ENCODE measurements around the gene RASD2.

DNA sequence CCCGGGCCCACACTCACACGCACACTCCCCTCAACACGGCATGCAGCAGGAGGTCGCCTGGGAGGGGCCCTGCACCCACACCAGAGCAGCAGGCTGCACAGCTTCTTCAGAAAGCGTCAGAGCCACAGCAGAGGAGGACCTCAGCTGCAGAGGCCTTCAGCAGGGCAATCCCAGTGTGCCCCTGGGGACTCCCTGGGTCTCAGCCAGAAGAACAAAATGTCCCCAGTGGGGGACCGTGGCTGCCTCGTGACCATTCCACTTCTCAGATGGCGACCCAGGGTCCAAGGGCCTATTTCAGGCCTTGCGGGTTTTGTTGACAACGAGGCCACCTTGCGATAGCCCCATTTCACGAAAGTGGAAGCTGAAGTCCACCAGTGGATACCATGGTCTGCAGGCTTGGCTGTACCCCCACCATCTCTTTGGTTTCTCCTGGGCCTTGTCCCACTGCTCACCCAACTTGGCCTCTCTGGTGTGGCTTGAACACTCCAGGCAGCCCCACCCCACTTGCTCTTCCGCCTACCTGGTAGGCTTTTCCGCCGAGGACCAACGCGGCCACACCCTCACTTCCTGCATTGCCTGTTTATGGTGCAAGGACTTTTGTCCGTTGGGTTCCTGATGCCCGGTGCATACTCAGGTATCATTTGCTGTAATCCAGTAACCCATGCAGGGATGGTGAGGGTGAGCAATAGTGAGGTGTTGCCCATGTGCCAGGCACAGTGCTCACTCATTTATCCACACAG is 38.4 kb downstream of the RASD2 start:
- TF ChIP-seq, protein P1, sequence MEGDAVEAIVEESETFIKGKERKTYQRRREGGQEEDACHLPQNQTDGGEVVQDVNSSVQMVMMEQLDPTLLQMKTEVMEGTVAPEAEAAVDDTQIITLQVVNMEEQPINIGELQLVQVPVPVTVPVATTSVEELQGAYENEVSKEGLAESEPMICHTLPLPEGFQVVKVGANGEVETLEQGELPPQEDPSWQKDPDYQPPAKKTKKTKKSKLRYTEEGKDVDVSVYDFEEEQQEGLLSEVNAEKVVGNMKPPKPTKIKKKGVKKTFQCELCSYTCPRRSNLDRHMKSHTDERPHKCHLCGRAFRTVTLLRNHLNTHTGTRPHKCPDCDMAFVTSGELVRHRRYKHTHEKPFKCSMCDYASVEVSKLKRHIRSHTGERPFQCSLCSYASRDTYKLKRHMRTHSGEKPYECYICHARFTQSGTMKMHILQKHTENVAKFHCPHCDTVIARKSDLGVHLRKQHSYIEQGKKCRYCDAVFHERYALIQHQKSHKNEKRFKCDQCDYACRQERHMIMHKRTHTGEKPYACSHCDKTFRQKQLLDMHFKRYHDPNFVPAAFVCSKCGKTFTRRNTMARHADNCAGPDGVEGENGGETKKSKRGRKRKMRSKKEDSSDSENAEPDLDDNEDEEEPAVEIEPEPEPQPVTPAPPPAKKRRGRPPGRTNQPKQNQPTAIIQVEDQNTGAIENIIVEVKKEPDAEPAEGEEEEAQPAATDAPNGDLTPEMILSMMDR (conservative IDR thresholded peaks at IDR 0.05 in 1 of 2, IDR thresholded peaks at IDR 0.05 in 1 of 2; ENCODE audit: low read depth in 1 of 2, low read length in 2 of 2), result no peak
- TF ChIP-seq EZH2 (IDR thresholded peaks at IDR 0.05; ENCODE audit: low read length, missing control alignments), result no peak

Data from fibroblast of lung (primary cell).